GM23338 (cell line): ENCODE data around the gene CHODL. TPM values are rescaled to one million over a fixed set of nuclear protein-coding genes. Genes with fewer than 3 reads are reported as not detected.

Source experiments
- ATAC-seq: fragments of 200-7000 bp; cut with Tn5 transposase; 3 replicates; pipeline ENCODE4 v1.9.1; 2020
- DNase-seq: peaks from one replicate; pipeline ENCODE4 v3.0.0-alpha.2; 2015; ENCODE audit warnings: low spot score
- H2AFZ ChIP-seq: fragments of 200-600 bp; sonication (generic); 2 replicates; pipeline ENCODE4 v1.8.0; 2016; ENCODE audit warnings: antibody characterized with exemption, mild to moderate bottlenecking, moderate library complexity
- H3F3A ChIP-seq: fragments of 200-600 bp; sonication (generic); replicated peaks from 2 replicates; pipeline ENCODE4 v1.8.0; 2017; ENCODE audit warnings: antibody characterized with exemption, mixed run types, low read depth
- H3K27ac ChIP-seq: fragments of 200-600 bp; sonication (generic); 2 replicates; pipeline ENCODE4 v1.6.1; 2016; ENCODE audit warnings: low read depth
- H3K27me3 ChIP-seq: fragments of 200-600 bp; sonication (generic); 2 replicates; pipeline ENCODE4 v1.8.0; 2016; ENCODE audit warnings: mild to moderate bottlenecking, mixed run types, moderate library complexity; ENCODE audit not compliant: insufficient read depth
- H3K36me3 ChIP-seq: fragments of 200-600 bp; sonication (generic); 2 replicates; pipeline ENCODE4 v1.8.0; 2016; ENCODE audit warnings: mild to moderate bottlenecking; ENCODE audit not compliant: insufficient read depth
- H3K4me1 ChIP-seq: fragments of 200-600 bp; sonication (generic); 2 replicates; pipeline ENCODE4 v1.8.0; 2016; ENCODE audit warnings: mild to moderate bottlenecking, moderate library complexity; ENCODE audit not compliant: insufficient read depth
- H3K4me2 ChIP-seq: fragments of 200-600 bp; sonication (generic); 2 replicates; pipeline ENCODE4 v1.7.1; 2017; ENCODE audit warnings: mixed run types
- H3K4me3 ChIP-seq: fragments of 200-600 bp; sonication (generic); 2 replicates; pipeline ENCODE4 v1.6.1; 2016; ENCODE audit warnings: mixed run types
- H3K79me2 ChIP-seq: fragments of 200-600 bp; sonication (generic); replicated peaks from 2 replicates; pipeline ENCODE4 v1.8.0; 2017; ENCODE audit warnings: mild to moderate bottlenecking; ENCODE audit not compliant: insufficient read depth
- H3K9me2 ChIP-seq: fragments of 200-600 bp; sonication (generic); 2 replicates; pipeline ENCODE4 v1.8.0; 2017; ENCODE audit not compliant: insufficient read depth
- H4K20me1 ChIP-seq: fragments of 200-600 bp; sonication (generic); replicated peaks from 2 replicates; pipeline ENCODE4 v1.8.0; 2017; ENCODE audit warnings: mild to moderate bottlenecking; ENCODE audit not compliant: insufficient read depth
- H3K27ac Mint-ChIP-seq: 2 replicates; pipeline ENCODE4 v1.8.0; 2020; ENCODE audit warnings: inconsistent platforms, mild to moderate bottlenecking, moderate library complexity, mixed read lengths
- H3K27me3 Mint-ChIP-seq: 3 replicates; pipeline ENCODE4 v1.8.0; 2022; ENCODE audit warnings: low read depth, mild to moderate bottlenecking, moderate library complexity, mixed read lengths, inconsistent platforms; ENCODE audit not compliant: insufficient read depth, poor library complexity
- H3K36me3 Mint-ChIP-seq: 3 replicates; pipeline ENCODE4 v1.8.0; 2021; ENCODE audit warnings: low read depth, mild to moderate bottlenecking, inconsistent platforms, moderate library complexity, mixed read lengths
- H3K4me1 Mint-ChIP-seq: 3 replicates; pipeline ENCODE4 v1.8.0; 2020; ENCODE audit warnings: mild to moderate bottlenecking, inconsistent platforms, mixed read lengths
- H3K4me3 Mint-ChIP-seq: 3 replicates; pipeline ENCODE4 v1.8.0; 2021; ENCODE audit warnings: moderate library complexity, mild to moderate bottlenecking, inconsistent platforms, mixed read lengths
- H3K9me3 Mint-ChIP-seq: 3 replicates; pipeline ENCODE4 v1.8.0; 2020; ENCODE audit warnings: moderate library complexity, mild to moderate bottlenecking, inconsistent platforms, mixed read lengths
- CREB1 ChIP-seq: fragments of 250-450 bp; sonication (Bioruptor Pico); IDR thresholded peaks from 2 replicates; pipeline ENCODE4 v1.5.0; 2020; ENCODE audit warnings: low read depth, mild to moderate bottlenecking, moderate library complexity
- ETS1 ChIP-seq: IDR thresholded peaks from 2 replicates; pipeline ENCODE4 v1.6.1; 2016; ENCODE audit warnings: antibody characterized with exemption
- EZH2 ChIP-seq: fragments of 200-600 bp; sonication (generic); IDR thresholded peaks from one replicate; pipeline ENCODE4 v1.8.0; 2017; ENCODE audit warnings: antibody characterized with exemption, mild to moderate bottlenecking, low read depth; ENCODE audit not compliant: unreplicated experiment
- EZH2phosphoT487 ChIP-seq: fragments of 200-600 bp; sonication (generic); IDR thresholded peaks from one replicate; pipeline ENCODE4 v1.8.1; 2018; ENCODE audit warnings: antibody characterized with exemption; ENCODE audit not compliant: unreplicated experiment
- JUNB ChIP-seq: IDR thresholded peaks from one replicate; pipeline ENCODE4 v1.6.1; 2016; ENCODE audit warnings: antibody characterized with exemption; ENCODE audit not compliant: unreplicated experiment
- POLR2AphosphoS5 ChIP-seq: IDR thresholded peaks from 2 replicates; pipeline ENCODE4 v1.6.1; 2016; ENCODE audit warnings: antibody characterized with exemption, low read depth
- REST ChIP-seq: IDR thresholded peaks from one replicate; pipeline ENCODE4 v1.6.1; 2018; ENCODE audit warnings: antibody characterized with exemption; ENCODE audit not compliant: unreplicated experiment
- STAT1 ChIP-seq: IDR thresholded peaks from one replicate; pipeline ENCODE4 v1.6.1; 2016; ENCODE audit warnings: antibody characterized with exemption; ENCODE audit not compliant: unreplicated experiment
- ZNF114 ChIP-seq: fragments of 250-450 bp; sonication (Bioruptor Pico); IDR thresholded peaks from 2 replicates; pipeline ENCODE4 v1.5.0; 2020; ENCODE audit warnings: mild to moderate bottlenecking, moderate library complexity
- ZNF331 ChIP-seq: fragments of 250-450 bp; sonication (Bioruptor Pico); IDR thresholded peaks from 2 replicates; pipeline ENCODE4 v1.5.0; 2020; ENCODE audit warnings: low read depth, mild to moderate bottlenecking, moderate library complexity
- ZNF462 ChIP-seq: fragments of 250-450 bp; sonication (Bioruptor Pico); IDR thresholded peaks from 2 replicates; pipeline ENCODE4 v1.5.0; 2020; ENCODE audit warnings: mild to moderate bottlenecking, moderate library complexity
- polyA plus RNA-seq: library from polyadenylated mRNA; unstranded; fragments of >200 nt; fragmentation: Nextera tagmentation; extraction: Ambion mirVana; gene quantifications from 2 replicates; pipeline ENCODE4 v1.2.1, GENCODE V29; 2016
- total RNA-seq: library from RNA; depleted of rRNA; stranded (reverse); fragments of >200 nt; shearing (Covaris generic); gene quantifications from 2 replicates; pipeline ENCODE4 v1.2.3, GENCODE V29; 2014

Gene CHODL
- total and polyA plus RNA-seq, 2 experiments from 2014 or later: 0.95 to 1.6 TPM

- no peak for TF ChIP-seq EZH2phosphoT487
- TF ChIP-seq REST: no peak
- no peak for TF ChIP-seq JUNB
Observed at GRCh38 chr21:18220498-18220897, 24.1 kb upstream of the CHODL start (continued).

GRCh38 chr21:18222346-18222745 lies 22.3 kb upstream of the CHODL start:
- no peaks in the 10 kb centered on the region for H4K20me1 ChIP-seq
- no peaks in the 10 kb centered on the region; the same call in 1 of the 2 replicates for H3K4me1 ChIP-seq
- no peaks in the 10 kb centered on the region for H3F3A ChIP-seq
- Mint-ChIP-seq H3K4me1 (peaks cover 7% of the 10 kb centered on the region; the same call in 2 of the 3 replicates), H3K9me3 (peaks cover 36% of the 10 kb centered on the region), H3K27me3 (no peaks in the 10 kb centered on the region), H3K4me3 (no peak overlapping the region), H3K27ac (no peak overlapping the region), H3K36me3 (peaks cover 28% of the 10 kb centered on the region; the same call in 2 of the 3 replicates)
- no peak overlapping the region for H3K4me2 ChIP-seq
- H3K27me3 ChIP-seq: no peaks in the 10 kb centered on the region
- H3K36me3 ChIP-seq: no peaks in the 10 kb centered on the region; the same call in 1 of the 2 replicates
- no peak overlapping the region for H3K27ac ChIP-seq
- H2AFZ ChIP-seq: no peak overlapping the region
- H3K79me2 ChIP-seq: no peaks in the 10 kb centered on the region
- TF ChIP-seq REST (no peak), POLR2AphosphoS5 (no peak), ETS1 (no peak), EZH2phosphoT487 (no peak), STAT1 (no peak), ZNF114 (CRISPR knock-in tag) (no peak), CREB1 (CRISPR knock-in tag) (no peak), JUNB (no peak), ZNF331 (CRISPR knock-in tag) (no peak), ZNF462 (CRISPR knock-in tag) (no peak), EZH2 (no peak)
- ATAC-seq: no peak
- peaks cover 14% of the 10 kb centered on the region; the same call in 1 of the 2 replicates for H3K9me2 ChIP-seq
- no peak overlapping the region for H3K4me3 ChIP-seq
- DNase-seq: no peak
